CD8-positive, alpha-beta memory T cell (primary cell): ENCODE results near the gene IL22. TPM values are rescaled to one million over a fixed set of nuclear protein-coding genes. Genes with fewer than 3 reads are reported as not detected.

Experiments used
- CTCF ChIA-PET: fragments of 350-600 bp; sonication (Branson Sonifier 250); formaldehyde crosslinking; loops from one replicate; lab custom pipeline; 2021; ENCODE audit warnings: antibody characterized with exemption; lab: Charles Lee
- POLR2A ChIA-PET: fragments of 350-600 bp; sonication (Branson Sonifier 250); formaldehyde crosslinking; loops from one replicate; lab custom pipeline; 2021; ENCODE audit warnings: antibody characterized with exemption; lab: Charles Lee
- DNase-seq, 5 donors: peaks; one replicate each; pipeline versions ENCODE4 v3.0.0 to v3.0.0-alpha.2; 2020 to 2022; ENCODE audit warnings: mixed read lengths in 1 of 5
- H3K27ac ChIP-seq: one replicate; pipeline ENCODE4 v1.7.0; 2013; ENCODE audit warnings: low read depth, mild to moderate bottlenecking, low read length, moderate library complexity
- H3K27me3 ChIP-seq: 2 replicates; pipeline ENCODE4 v1.7.0; 2013; ENCODE audit warnings: low read length, mild to moderate bottlenecking; ENCODE audit not compliant: insufficient read depth, poor library complexity, severe bottlenecking
- H3K36me3 ChIP-seq: 2 replicates; pipeline ENCODE4 v1.7.0; 2013; ENCODE audit warnings: mild to moderate bottlenecking, low read length, moderate library complexity; ENCODE audit not compliant: insufficient read depth
- H3K4me1 ChIP-seq: 2 replicates; pipeline ENCODE4 v1.7.0; 2013; ENCODE audit warnings: mild to moderate bottlenecking, low read length, moderate library complexity; ENCODE audit not compliant: insufficient read depth
- H3K4me3 ChIP-seq: 2 replicates; pipeline ENCODE4 v1.7.0; 2013; ENCODE audit warnings: mild to moderate bottlenecking, low read length
- H3K9me3 ChIP-seq: 2 replicates; pipeline ENCODE4 v1.7.0; 2013; ENCODE audit warnings: mild to moderate bottlenecking, low read length
- H3K27ac Mint-ChIP-seq, 8 donors: one replicate each; pipeline ENCODE4 v1.8.0; 2020 to 2021; ENCODE audit warnings: mixed read lengths in 8 of 8, mild to moderate bottlenecking in 6 of 8, inconsistent platforms in 3 of 8, moderate library complexity in 3 of 8
- H3K27me3 Mint-ChIP-seq, 2 donors: one replicate each; pipeline ENCODE4 v1.8.0; 2020 to 2021; ENCODE audit warnings: mixed read lengths in 2 of 2, mild to moderate bottlenecking in 1 of 2, moderate library complexity in 1 of 2
- H3K36me3 Mint-ChIP-seq, 3 donors: one replicate each; pipeline ENCODE4 v1.8.0; 2020 to 2021; ENCODE audit warnings: mixed read lengths in 3 of 3, inconsistent platforms in 1 of 3, mild to moderate bottlenecking in 1 of 3
- H3K4me1 Mint-ChIP-seq, 3 donors: one replicate each; pipeline ENCODE4 v1.8.0; 2020 to 2021; ENCODE audit warnings: mixed read lengths in 3 of 3, inconsistent platforms in 1 of 3, mild to moderate bottlenecking in 1 of 3
- H3K4me3 Mint-ChIP-seq, 7 donors: one replicate each; pipeline ENCODE4 v1.8.0; 2020 to 2021; ENCODE audit warnings: mixed read lengths in 7 of 7, mild to moderate bottlenecking in 6 of 7, moderate library complexity in 4 of 7, inconsistent platforms in 2 of 7
- H3K9me3 Mint-ChIP-seq, 5 donors: one replicate each; pipeline ENCODE4 v1.8.0; 2020 to 2022; ENCODE audit warnings: mixed read lengths in 5 of 5, mild to moderate bottlenecking in 3 of 5, moderate library complexity in 2 of 5, inconsistent platforms in 1 of 5
- polyA plus RNA-seq: library from polyadenylated mRNA; unstranded; fragments of 300-500 nt; fragmentation: Illumina TruSeq; gene quantifications from one replicate; pipeline ENCODE4 v1.2.3, GENCODE V29; 2021
- total RNA-seq, 2 experiments: library from RNA; stranded (reverse); gene quantifications; one replicate each; pipeline ENCODE4 v1.2.3, GENCODE V29; 2021

The IL22 gene
- total and polyA plus RNA-seq, 3 experiments from 2014 or later = 0.46 to 0.64 TPM; not detected in 1

DNA sequence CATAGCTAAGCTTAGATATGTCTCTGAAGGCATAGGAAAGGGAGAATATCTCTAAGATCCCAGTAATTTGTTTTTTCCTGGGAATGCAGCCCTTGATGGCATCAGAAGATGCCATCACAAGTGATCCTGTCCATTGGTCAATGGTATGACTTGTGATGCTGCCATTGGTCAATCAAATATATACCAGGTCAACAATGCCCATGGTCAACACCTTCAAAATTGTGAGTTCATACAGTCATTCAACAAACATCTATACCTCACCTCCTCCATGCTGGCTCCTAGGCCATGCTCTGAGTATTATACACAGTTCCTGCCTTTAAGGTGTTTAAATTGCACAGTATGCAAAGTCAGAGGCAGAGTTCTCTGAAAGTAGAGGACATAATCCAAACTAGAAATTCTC, 19.3 kb upstream of the IL22 start:
- H3K4me3 Mint-ChIP-seq = no peak overlapping the region
- H3K27me3 Mint-ChIP-seq = no peaks in the 10 kb centered on the region
- no peaks in the 10 kb centered on the region for H3K27me3 ChIP-seq

DNA sequence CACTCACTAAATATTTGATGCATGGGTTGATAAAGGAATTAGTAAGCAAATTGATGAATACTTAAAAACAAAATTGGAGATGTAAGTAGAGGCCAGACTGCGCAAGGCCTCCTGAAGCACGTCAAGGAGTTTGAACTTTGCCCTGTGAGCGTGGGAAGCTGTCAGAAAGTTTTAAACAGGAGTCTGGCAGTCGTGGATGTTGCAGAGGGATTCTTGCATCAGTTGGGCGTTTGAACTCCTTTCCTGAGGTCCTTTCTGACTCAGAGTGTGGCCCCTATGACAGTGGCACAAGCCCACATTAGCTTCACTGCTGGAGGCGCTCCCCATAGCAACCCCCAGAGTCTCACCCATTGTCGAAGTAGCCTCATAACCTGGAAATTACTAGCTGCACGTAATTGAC, 17.9 kb upstream of the IL22 start:
- no peak overlapping the region for H3K27ac Mint-ChIP-seq
- ChIA-PET POLR2A (no interaction called here), CTCF (interaction anchor here (1.2 kb wide), 1 partner anchor 12 kb away, joined by 3 read pairs; no protein-coding TSS in a partner anchor)
- no peaks in the 10 kb centered on the region for H3K9me3 Mint-ChIP-seq
- Histone ChIP-seq H3K27ac (no peak overlapping the region), H3K9me3 (no peaks in the 10 kb centered on the region), H3K27me3 (no peaks in the 10 kb centered on the region), H3K4me3 (no peak overlapping the region), H3K36me3 (no peaks in the 10 kb centered on the region), H3K4me1 (no peaks in the 10 kb centered on the region)
- peaks cover 0 to 1% (median 0%) of the 10 kb centered on the region in 3 donors for H3K36me3 Mint-ChIP-seq
- H3K27me3 Mint-ChIP-seq = no peaks in the 10 kb centered on the region
- H3K4me1 Mint-ChIP-seq = peaks cover 1 to 8% (median 6%) of the 10 kb centered on the region in 3 donors
- DNase-seq = no peak
- no peak overlapping the region for H3K4me3 Mint-ChIP-seq

More for the DNA sequence above, 19.3 kb upstream of the IL22 start:
- no peak for DNase-seq
- H3K27ac ChIP-seq = no peak overlapping the region
- H3K4me1 Mint-ChIP-seq = peaks cover 4 to 12% (median 12%) of the 10 kb centered on the region in 3 donors
- H3K4me1 ChIP-seq = no peaks in the 10 kb centered on the region
- no peaks in the 10 kb centered on the region for H3K9me3 ChIP-seq
- H3K4me3 ChIP-seq = no peak overlapping the region
- ChIA-PET CTCF (no interaction called here), POLR2A (no interaction called here)
- H3K27ac Mint-ChIP-seq = no peak overlapping the region
- H3K36me3 ChIP-seq = no peaks in the 10 kb centered on the region
- H3K9me3 Mint-ChIP-seq = no peaks in the 10 kb centered on the region
- no peaks in the 10 kb centered on the region for H3K36me3 Mint-ChIP-seq

DNA sequence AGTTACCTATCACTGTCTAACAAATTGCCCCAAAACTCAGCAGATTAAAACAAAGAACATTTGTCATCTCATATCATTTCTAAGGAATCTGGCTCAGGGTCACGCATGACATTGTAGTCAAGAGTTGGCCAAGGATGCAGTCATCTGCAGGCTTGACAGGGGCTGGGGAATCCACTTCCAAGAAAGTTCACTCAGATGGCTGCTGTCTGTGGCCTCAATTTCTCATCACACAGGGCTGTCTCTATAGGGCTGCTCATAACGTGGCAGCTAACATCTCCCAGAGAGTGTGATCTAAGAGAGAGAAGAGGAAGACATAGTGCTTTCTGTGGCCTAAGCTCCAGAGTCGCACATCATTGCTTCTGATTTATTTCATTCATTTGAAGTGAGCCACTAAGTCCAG, 17.0 kb upstream of the IL22 start:
- peaks cover 1 to 8% (median 4%) of the 10 kb centered on the region in 3 donors for H3K4me1 Mint-ChIP-seq
- peaks cover 0 to 1% (median 0%) of the 10 kb centered on the region in 3 donors for H3K36me3 Mint-ChIP-seq
- Histone ChIP-seq H3K9me3 (no peaks in the 10 kb centered on the region), H3K4me1 (no peaks in the 10 kb centered on the region), H3K36me3 (no peaks in the 10 kb centered on the region), H3K4me3 (no peak overlapping the region), H3K27me3 (no peaks in the 10 kb centered on the region), H3K27ac (no peak overlapping the region)
- no peak for DNase-seq
- H3K27me3 Mint-ChIP-seq = peaks cover 4% of the 10 kb centered on the region in 2 donors
- ChIA-PET CTCF (no interaction called here), POLR2A (no interaction called here)
- no peaks in the 10 kb centered on the region for H3K9me3 Mint-ChIP-seq
- H3K4me3 Mint-ChIP-seq = no peak overlapping the region
- H3K27ac Mint-ChIP-seq = no peak overlapping the region

DNA sequence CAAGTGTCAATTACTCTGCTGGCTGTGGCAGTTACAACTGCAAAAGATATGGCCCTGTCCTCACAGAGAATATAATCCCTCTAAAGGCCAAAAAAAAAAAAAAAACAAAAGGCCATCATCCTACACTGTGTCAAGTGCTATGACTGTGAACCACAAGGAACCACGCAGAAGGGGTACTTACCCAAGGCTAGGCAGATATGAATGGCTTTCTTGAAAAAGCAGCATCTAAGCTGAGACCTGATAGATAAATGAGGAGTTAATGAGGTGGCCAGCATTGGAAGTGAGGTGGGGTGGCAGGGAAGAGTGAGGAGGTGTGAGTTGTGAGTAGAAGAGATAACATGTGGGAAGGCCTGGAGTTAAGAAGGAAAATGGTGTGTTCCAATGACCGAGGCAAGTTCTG, 16.4 kb upstream of the IL22 start:
- no peak for DNase-seq
- Mint-ChIP-seq H3K4me3 (no peak overlapping the region), H3K4me1 (peaks cover 1 to 8% (median 4%) of the 10 kb centered on the region in 3 donors), H3K36me3 (peaks cover 0 to 2% (median 0%) of the 10 kb centered on the region in 3 donors), H3K9me3 (no peaks in the 10 kb centered on the region), H3K27ac (no peak overlapping the region), H3K27me3 (peaks cover 6 to 8% of the 10 kb centered on the region in 2 donors)
- CTCF ChIA-PET = no interaction called here
- Histone ChIP-seq H3K4me1 (no peaks in the 10 kb centered on the region), H3K27me3 (no peaks in the 10 kb centered on the region), H3K27ac (no peak overlapping the region), H3K9me3 (no peaks in the 10 kb centered on the region), H3K4me3 (no peak overlapping the region), H3K36me3 (no peaks in the 10 kb centered on the region)
- POLR2A ChIA-PET = no interaction called here

DNA sequence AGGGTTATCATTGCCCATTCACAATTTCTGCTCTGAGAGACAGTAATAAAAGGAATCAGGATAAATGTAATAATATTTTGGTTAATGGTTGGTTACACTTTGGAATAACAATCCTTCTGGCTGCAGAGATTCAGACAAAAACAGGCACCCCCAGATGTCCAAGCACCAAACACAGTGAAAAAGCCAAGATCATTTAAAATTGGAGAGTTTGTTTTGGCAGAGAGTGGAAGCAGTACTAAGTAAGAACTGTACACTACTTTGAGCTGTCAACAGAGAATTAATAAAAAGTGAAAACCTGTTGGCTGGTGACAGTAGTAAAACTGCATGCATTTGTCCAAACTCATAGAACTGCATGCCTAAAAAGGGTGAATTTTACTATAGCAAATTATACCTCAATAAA, 15.6 kb upstream of the IL22 start:
- no peak overlapping the region for H3K4me3 Mint-ChIP-seq
- peaks cover 1 to 8% (median 4%) of the 10 kb centered on the region in 3 donors for H3K4me1 Mint-ChIP-seq
- Histone ChIP-seq H3K27me3 (no peaks in the 10 kb centered on the region), H3K27ac (no peak overlapping the region), H3K4me1 (no peaks in the 10 kb centered on the region), H3K36me3 (no peaks in the 10 kb centered on the region), H3K9me3 (no peaks in the 10 kb centered on the region), H3K4me3 (no peak overlapping the region)
- H3K27me3 Mint-ChIP-seq = peaks cover 7 to 12% of the 10 kb centered on the region in 2 donors
- ChIA-PET CTCF (no interaction called here), POLR2A (no interaction called here)
- H3K36me3 Mint-ChIP-seq = peaks cover 0 to 3% (median 0%) of the 10 kb centered on the region in 3 donors
- no peak overlapping the region for H3K27ac Mint-ChIP-seq
- DNase-seq = no peak
- no peaks in the 10 kb centered on the region for H3K9me3 Mint-ChIP-seq

DNA sequence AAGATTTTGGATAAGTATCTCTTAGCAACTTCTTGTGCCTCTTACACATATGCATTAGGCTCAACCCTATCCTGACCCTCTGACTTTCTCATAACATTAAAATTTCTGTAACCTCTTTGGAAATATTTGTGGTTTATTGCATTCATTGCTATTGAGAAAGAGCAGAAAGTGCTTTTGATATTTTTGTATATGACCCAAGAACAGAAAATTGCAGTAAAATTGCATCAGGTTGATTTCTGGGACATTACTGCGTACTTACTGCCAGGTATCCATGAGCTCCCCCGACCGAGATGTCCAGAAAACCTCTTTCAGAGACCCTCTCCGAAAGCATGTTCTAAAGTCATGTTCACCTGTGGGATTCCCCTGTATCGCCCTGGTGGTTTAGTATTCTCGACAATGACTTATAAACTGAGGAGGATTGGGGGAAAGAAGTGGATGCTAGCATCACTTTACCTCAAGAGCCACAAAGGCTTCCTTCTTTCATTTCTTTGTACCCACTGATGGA, 14.5 kb upstream of the IL22 start:
- no peaks in the 10 kb centered on the region for H3K9me3 ChIP-seq
- Mint-ChIP-seq H3K4me1 (peaks cover 1 to 8% (median 4%) of the 10 kb centered on the region in 3 donors), H3K27me3 (peaks cover 7 to 12% of the 10 kb centered on the region in 2 donors), H3K4me3 (no peak overlapping the region), H3K9me3 (no peaks in the 10 kb centered on the region), H3K27ac (no peak overlapping the region), H3K36me3 (peaks cover 0 to 3% (median 0%) of the 10 kb centered on the region in 3 donors)
- no peak for DNase-seq
- CTCF ChIA-PET = no interaction called here
- H3K27ac ChIP-seq = no peak overlapping the region
- no peaks in the 10 kb centered on the region for H3K27me3 ChIP-seq
- H3K4me3 ChIP-seq = no peak overlapping the region
- no peaks in the 10 kb centered on the region for H3K4me1 ChIP-seq
- POLR2A ChIA-PET = no interaction called here
- H3K36me3 ChIP-seq = no peaks in the 10 kb centered on the region

DNA sequence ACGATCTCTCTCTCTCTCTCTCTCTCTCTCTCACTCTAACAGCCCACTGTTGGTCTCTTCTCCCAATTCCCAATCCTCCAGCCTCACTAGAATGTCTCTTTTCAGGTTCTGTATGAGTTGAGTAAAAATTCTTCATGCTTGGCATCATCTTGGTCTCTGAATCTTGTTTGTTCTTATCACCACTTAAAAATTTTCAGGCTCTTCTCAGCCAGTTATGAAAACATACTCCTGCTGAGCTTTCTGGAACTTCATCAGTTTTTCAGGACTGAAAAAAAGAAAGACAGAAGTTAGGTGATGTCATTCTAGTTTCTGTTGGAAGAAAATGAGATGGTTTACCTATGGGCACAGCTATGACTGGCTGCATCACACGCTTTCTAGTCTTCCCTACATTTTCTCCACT, 11.5 kb upstream of the IL22 start:
- peaks cover 12 to 14% of the 10 kb centered on the region in 2 donors for H3K27me3 Mint-ChIP-seq
- no peaks in the 10 kb centered on the region for H3K27me3 ChIP-seq
- POLR2A ChIA-PET = no interaction called here
- CTCF ChIA-PET = no interaction called here
- H3K9me3 ChIP-seq = no peaks in the 10 kb centered on the region
- no peaks in the 10 kb centered on the region for H3K36me3 ChIP-seq
- H3K4me1 Mint-ChIP-seq = peaks cover 3 to 14% (median 10%) of the 10 kb centered on the region in 3 donors
- no peak for DNase-seq
- no peak overlapping the region for H3K4me3 Mint-ChIP-seq
- no peak overlapping the region for H3K27ac ChIP-seq
- H3K9me3 Mint-ChIP-seq = no peaks in the 10 kb centered on the region
- H3K4me3 ChIP-seq = no peak overlapping the region
- H3K4me1 ChIP-seq = no peaks in the 10 kb centered on the region
- H3K27ac Mint-ChIP-seq = no peak overlapping the region
- peaks cover 0 to 3% (median 0%) of the 10 kb centered on the region in 3 donors for H3K36me3 Mint-ChIP-seq

DNA sequence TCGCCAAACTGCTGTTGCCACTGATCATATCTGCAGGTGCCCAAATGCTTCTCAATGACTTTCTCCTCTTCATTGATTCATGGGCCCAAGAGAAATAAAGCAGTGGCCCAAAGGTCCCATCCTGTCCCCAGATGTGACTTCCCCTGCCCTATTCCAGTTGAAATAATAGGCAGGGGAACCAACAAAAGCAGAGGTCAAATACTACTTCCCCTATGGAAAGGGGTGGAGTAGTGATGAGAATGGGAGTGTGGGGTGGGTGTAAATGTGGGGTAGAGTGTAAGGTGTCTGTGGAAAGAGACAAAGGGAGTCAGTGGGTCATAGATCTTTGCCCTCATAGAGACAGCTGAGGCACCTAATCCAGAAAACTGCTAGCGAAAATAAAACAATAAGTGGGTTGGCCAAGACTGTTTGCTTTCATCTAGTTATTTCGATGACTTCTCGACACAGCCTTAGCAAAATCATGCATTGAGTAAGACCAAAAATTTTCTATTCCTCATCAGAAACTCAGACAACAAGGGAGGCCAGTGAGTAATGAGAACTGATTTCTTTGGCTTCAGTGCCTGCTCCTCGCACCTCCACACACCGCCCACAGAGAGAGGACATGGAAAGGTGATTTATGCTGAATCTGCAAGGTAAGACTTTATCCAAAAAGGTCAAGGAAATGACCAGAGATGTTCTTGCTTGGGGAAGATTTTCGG, 10.9 kb upstream of the IL22 start:
- no peak overlapping the region for H3K27ac ChIP-seq
- DNase-seq = no peak
- no peaks in the 10 kb centered on the region for H3K36me3 ChIP-seq
- Mint-ChIP-seq H3K27me3 (peaks cover 15 to 16% of the 10 kb centered on the region in 2 donors), H3K4me1 (peaks cover 9 to 20% (median 16%) of the 10 kb centered on the region in 3 donors), H3K36me3 (peaks cover 0 to 3% (median 0%) of the 10 kb centered on the region in 3 donors), H3K4me3 (no peak overlapping the region), H3K9me3 (no peaks in the 10 kb centered on the region), H3K27ac (no peak overlapping the region)
- CTCF ChIA-PET = no interaction called here
- no peaks in the 10 kb centered on the region for H3K4me1 ChIP-seq
- POLR2A ChIA-PET = no interaction called here
- H3K9me3 ChIP-seq = no peaks in the 10 kb centered on the region
- H3K27me3 ChIP-seq = no peaks in the 10 kb centered on the region
- H3K4me3 ChIP-seq = no peak overlapping the region
